Vagina (tissue), 2 donors: ENCODE measurements around the gene PRPF19.

Source experiments
- POLR2A ChIP-seq, 2 donors: fragments of 450-650 bp; IDR thresholded peaks; one replicate each; pipeline ENCODE4 v1.6.1; 2017; ENCODE audit warnings: antibody characterized with exemption in 2 of 2, mild to moderate bottlenecking in 2 of 2, moderate library complexity in 2 of 2
- POLR2AphosphoS5 ChIP-seq, 2 donors: sonication (generic); formaldehyde crosslinking; IDR thresholded peaks; one replicate each; pipeline ENCODE4 v1.9.0; 2017; ENCODE audit warnings: antibody characterized with exemption in 2 of 2, mild to moderate bottlenecking in 2 of 2, low read depth in 1 of 2; ENCODE audit not compliant: insufficient read depth in 1 of 2
- TF ChIP-seq, protein P1 (sequence below), 3 experiments: fragments of 450-650 bp in 2 of 3; fragments of 200-600 bp in 1 of 3; sonication (generic) in 1 of 3; IDR thresholded peaks; one replicate each; pipeline ENCODE4 v1.5.1; 2017 to 2019; ENCODE audit warnings: antibody characterized with exemption in 3 of 3, mild to moderate bottlenecking in 2 of 3, moderate library complexity in 2 of 3

GRCh38 chr11:60953781-60954180, 47.4 kb upstream of the PRPF19 start:
- no peak for TF ChIP-seq POLR2AphosphoS5 (IDR thresholded peaks at IDR 0.05; ENCODE audit: insufficient read depth in 1 of 2, low read depth in 1 of 2)
- no peak for TF ChIP-seq POLR2A (IDR thresholded peaks at IDR 0.05)
- TF ChIP-seq, protein P1, sequence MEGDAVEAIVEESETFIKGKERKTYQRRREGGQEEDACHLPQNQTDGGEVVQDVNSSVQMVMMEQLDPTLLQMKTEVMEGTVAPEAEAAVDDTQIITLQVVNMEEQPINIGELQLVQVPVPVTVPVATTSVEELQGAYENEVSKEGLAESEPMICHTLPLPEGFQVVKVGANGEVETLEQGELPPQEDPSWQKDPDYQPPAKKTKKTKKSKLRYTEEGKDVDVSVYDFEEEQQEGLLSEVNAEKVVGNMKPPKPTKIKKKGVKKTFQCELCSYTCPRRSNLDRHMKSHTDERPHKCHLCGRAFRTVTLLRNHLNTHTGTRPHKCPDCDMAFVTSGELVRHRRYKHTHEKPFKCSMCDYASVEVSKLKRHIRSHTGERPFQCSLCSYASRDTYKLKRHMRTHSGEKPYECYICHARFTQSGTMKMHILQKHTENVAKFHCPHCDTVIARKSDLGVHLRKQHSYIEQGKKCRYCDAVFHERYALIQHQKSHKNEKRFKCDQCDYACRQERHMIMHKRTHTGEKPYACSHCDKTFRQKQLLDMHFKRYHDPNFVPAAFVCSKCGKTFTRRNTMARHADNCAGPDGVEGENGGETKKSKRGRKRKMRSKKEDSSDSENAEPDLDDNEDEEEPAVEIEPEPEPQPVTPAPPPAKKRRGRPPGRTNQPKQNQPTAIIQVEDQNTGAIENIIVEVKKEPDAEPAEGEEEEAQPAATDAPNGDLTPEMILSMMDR (IDR thresholded peaks at IDR 0.05): no peak
